GM21381 (cell line): ENCODE results near the gene SPON1.

ENCODE experiments used
- ATAC-seq: cut with Tn5 transposase; IDR thresholded peaks from one replicate; pipeline ENCODE4 v1.9.1; 2021; ENCODE audit warnings: mild to moderate bottlenecking, moderate library complexity; ENCODE audit not compliant: unreplicated experiment

Gene SPON1

GRCh38 chr11:14179116-14179820 lies 216.7 kb downstream of the SPON1 start:
- ATAC-seq = no peak

DNA sequence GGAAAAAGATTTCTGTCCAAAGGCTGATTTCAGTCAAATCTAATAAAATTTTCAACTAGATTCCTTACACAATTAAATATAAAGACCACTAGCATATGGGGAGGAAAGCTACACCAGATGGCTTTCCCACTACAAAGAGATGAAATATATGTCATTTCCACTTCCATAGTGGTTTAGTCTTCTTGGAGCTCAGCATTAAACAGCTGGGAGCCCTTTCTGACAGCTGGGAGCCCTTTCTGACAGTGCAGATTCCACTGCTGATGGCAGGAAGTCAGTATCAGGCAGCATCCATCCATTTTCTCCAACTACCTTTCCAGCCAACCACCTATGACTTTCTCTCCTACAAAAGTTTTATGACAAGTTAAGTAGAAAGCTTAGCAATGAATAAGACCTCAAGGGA lies 218.6 kb downstream of the SPON1 start:
- no peak for ATAC-seq

DNA sequence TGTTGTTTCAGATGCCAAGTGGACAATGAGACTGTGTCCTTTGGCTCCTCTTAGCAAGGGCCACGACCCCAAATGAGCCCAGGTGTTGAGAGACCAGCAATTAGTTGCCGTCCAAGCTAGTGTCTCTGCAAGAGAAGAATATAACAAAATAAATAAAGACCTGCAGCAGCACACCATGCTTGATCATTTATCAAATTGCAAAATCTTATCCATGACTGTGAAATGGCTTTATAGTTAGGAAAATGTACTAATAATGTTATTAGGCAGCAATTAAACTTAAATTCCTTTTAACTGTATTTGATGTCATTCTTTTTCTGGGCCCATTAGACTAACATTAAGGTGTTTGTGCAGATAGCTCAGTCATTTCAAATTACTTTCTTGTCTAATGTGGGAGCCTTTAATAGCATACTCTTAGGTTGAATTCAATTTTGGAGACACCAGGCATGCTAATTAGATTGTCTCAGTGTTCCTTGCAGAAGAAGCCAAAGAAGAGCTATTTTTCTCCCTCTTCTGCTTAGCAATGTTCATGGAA lies 220.4 kb downstream of the SPON1 start:
- ATAC-seq = no peak

DNA sequence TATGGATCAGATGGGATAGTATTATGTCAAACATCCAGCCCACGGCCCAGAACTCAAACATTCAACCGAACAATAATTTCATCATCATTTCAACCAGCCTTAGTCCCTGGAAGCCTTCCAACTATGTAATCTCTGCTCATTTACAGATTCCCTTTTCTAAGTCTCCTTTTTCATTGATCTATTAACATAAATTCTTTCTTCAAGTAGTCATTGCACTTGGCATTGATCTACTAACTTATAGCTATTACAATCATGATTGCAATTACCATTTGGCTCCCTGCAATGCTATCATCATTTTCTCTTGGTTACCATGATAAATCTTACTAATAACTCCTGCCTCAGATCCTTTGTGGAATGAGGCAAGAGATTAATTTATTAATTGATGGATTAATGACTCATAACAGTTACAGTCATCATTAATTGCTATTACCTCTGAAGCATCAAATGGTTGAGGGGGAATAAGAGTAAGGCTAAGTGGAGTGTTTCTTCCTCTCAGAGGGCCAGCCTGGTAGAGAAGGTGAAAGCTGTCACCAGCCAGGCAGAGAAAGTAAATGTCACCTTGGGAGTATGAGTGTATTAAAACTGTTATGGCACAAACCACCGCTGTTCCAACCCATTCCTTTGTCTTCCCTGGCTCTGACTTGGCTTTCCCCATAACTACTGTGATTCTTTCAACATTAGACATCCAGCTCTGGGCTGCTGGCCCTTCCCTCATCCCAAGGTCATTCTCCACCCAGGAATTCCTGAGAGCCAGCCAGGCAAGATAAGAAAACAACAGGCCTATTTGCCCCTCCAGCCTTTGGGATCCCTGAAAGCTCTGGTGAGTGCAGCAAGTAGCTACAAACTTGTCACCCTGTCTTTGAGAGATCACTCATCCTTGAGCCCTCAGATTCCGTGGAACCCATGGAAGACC lies 221.8 kb downstream of the SPON1 start:
- no peak for ATAC-seq

DNA sequence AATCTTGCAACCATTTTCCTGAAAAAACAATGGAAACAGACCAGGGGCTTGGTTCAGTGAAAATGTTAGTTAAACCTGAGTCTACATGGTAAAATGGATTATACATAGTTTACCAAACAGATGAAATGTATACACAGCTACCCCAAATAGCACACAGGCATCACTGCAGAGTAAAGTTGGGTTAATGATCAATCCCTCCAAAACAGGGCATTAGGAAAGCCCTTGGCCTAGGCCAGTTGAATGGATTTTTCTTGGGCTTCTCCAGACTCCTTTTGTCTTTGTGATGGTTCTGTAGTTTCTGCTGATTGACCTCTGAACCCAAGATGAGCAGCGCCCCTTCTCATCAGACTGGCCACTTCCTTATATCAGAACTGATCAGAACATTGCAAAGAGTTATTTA lies 222.9 kb downstream of the SPON1 start:
- no peak for ATAC-seq

GRCh38 chr11:14186046-14186775 lies 223.7 kb downstream of the SPON1 start:
- no peak for ATAC-seq

DNA sequence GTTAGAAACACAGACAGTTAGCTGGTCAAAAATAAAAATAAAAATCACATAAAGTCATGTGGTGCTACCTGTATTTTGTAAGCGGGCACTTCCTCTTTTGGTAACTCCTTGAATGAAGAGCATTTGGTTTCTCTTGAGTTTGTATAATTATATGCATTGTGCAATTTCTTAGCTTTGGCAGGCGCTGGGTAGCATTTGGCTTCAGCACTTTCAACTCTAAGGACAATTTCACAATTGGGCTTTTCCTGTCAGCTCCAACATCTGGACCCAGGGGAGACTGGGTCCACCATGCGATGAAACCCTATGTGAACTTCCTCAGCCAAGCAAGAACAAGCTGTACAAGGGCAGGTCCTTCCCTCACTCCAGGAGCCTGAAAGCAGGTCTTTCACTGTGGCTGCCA lies 227.4 kb downstream of the SPON1 start:
- ATAC-seq = no peak

DNA sequence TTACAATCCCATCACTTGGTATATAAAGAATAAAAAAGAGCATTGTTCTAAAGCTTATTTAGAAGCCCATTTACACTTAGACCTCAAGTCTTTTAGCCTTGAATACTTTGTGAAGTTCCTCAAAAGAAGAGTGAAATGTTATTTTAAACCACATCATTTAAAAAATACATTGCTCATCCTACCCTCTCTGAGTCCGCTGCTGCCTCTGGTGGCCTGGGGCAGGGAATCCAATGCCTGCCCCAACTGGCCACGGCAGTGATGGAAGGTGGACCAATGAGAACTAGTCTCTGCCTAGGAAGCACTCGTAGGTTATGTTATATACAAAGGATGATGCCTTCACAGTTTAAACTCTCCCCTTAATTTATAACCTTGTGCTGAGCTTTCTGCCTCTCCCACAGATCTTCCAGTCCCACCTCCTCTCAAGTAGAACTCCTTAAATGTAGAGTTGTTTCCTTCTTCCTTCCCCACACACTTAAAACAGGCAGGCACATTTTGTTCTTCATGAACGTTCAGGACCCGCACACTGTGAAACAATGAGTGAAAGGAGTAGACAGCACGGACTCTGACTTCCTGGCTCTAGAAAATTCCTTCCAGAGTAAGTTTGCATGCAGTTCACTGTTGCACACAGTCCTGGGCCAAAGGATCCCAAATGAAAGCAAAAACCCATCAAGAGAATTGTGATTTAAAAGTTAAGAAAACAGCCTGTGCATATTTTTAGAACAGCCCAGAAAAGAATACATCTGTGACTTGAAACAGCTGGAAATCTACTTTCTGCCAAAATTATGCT lies 228.7 kb downstream of the SPON1 start:
- ATAC-seq = no peak

GRCh38 chr11:14193644-14194043 lies 231.1 kb downstream of the SPON1 start:
- ATAC-seq = no peak

DNA sequence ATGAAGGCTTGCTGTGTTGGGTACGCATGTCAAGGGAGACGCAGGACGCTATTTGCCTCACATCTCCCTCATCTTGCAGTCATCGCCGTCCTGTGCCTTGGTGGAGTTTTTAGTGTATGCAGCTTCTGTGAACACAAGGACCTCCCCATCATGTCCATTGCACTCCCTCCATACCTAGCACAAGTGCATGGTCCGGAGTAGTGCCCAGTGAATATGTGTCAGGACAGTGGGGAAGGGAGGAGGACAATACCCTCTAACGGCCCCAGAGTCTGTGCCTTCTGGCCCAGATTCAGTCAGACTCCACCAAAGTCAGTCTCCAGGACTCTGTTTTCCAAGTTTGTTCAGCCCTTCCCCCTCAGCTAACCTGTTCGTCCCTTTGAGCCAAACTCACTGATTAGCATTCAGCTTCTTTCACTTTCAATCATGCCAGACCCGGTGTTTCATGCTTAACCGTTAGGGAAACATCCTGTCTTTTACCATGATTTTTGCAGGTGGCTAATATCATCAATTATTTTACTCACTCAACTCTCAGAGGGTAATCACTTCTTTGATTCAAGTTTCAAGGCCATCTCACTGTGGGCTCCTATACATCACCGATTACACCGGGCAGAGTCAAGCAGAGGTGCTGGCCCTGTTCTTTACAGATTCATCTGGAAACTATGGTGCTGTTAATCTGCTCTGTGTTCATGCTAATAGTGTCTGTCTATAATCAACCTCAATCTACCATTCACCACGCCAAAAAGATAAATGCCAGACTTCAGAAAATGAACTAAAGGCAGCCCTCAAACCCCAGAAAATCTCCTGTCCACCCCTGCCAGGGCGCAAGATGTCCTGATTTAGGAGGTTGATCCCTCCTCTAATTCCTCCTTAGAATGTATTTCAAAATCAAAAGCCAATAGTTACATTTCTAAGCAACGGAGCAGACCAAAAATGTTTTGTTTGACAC lies 240.0 kb downstream of the SPON1 start:
- ATAC-seq = peak; percentile 67

DNA sequence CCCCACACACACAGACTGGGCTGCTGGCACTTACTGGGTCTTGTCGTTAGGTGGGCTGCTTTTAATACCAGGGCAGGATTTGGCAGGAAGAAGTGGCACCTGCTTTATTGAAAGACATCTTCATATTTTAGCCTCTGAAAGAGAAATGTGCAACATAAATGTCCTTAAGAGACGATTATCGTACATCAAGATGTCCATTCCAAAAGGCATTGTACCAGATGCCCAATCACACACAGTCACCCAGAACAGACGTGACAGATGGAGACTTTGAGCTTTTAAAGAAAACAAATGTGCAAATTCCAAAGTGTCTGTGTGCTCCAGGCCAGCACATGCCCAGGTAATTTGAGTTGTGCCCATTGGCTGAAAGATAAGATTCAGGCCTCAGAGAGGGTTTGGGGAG lies 240.8 kb downstream of the SPON1 start:
- no peak for ATAC-seq

- ATAC-seq = no peak
Observed at GRCh38 chr11:14212986-14213385, 250.5 kb downstream of the SPON1 start.

DNA sequence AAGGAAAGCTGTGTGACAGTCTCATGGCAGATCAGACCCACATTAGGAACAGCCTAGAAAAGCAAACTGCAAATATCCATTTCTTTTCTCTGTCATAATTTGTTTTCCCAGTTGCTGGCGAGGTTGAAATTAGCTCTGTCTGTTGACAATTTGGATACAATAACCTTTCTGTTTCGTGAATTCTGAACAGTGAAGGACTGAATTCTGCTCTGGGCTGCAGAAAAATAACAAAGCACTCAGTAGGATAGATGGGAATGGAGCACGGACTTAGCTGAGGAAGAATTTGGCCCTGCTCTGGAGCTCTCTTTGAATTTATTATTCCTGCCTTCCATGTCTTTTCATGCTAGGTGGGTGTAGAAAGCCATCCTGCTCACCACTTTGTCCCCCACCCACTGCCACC lies 256.2 kb downstream of the SPON1 start:
- ATAC-seq = no peak

GRCh38 chr11:14223636-14224288 lies 261.2 kb downstream of the SPON1 start:
- no peak for ATAC-seq

DNA sequence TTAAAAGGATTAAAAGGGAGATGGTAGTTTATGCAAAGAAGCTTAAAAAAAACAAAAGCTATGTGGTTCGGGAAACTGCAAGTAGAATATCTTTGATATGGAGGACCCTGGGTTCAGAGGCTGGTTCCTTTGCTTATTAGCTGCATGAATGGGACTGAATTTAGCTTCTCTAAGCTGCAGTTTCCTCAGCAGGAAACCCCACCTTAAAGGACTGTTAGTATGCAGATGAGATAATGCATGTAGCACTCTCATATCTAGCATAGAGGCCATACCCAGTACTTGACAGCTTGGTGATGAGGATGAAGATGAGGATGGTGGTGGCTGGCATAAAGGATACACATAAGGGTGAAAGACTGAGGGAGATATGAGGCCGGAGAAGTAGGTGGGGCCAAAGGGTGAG lies 261.9 kb downstream of the SPON1 start:
- no peak for ATAC-seq

GRCh38 chr11:14225666-14226065 lies 263.1 kb downstream of the SPON1 start:
- ATAC-seq = no peak

- ATAC-seq = no peak
Observed at GRCh38 chr11:14228356-14228755, 265.8 kb downstream of the SPON1 start.

- no peak for ATAC-seq
Observed at GRCh38 chr11:14229472-14229871, 266.9 kb downstream of the SPON1 start.

DNA sequence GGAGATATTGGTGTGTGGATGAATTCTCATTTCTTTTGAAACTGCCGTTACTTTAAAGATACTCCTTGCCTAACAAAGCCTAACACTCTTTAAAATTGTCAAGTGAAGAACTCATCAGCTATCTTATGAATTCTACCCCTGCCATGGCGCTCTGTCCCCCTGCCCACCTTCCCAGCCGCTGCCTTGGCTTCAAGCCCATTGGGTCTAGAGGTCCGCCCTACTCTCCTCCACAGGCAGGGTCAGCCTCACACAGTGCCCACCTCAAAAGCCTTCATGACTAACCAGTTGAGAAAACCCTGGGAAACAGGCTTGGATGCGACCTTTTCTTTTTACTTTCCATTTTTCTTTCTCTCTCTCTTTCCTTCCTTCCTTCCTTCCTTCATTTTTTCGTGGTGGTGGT lies 267.9 kb downstream of the SPON1 start:
- no peak for ATAC-seq
